DMS79 treated with DMSO at 0.1 percent for 48 hours (cell line): ENCODE data around the gene UST.

ENCODE experiments used
- DNase-seq: peaks from one replicate; lab custom pipeline; 2025; lab: John Stamatoyannopoulos, UW

The UST gene

GRCh38 chr6:148803979-148804378, 57.1 kb downstream of the UST start:
- no peak for DNase-seq

DNA sequence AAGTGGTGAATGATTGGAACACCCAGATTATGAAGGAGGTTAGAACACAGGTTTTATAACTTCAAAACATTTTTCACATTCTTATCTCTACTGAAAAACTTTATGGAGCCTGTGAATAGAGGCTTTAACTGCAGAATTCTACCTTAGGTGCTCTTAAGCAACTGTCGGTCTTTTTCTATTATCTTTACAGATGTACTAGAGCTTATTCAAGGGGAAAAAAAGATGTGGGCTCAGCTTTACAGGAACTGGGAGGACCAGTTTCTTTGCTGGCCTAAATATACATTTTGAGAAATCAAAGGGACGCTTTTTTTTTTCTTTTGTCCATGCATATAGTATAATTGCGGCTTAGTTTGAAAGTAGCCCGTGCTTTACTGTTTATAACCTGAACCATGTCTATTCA, 58.9 kb downstream of the UST start:
- DNase-seq: no peak

GRCh38 chr6:148807784-148808183, 61.0 kb downstream of the UST start:
- no peak for DNase-seq

DNA sequence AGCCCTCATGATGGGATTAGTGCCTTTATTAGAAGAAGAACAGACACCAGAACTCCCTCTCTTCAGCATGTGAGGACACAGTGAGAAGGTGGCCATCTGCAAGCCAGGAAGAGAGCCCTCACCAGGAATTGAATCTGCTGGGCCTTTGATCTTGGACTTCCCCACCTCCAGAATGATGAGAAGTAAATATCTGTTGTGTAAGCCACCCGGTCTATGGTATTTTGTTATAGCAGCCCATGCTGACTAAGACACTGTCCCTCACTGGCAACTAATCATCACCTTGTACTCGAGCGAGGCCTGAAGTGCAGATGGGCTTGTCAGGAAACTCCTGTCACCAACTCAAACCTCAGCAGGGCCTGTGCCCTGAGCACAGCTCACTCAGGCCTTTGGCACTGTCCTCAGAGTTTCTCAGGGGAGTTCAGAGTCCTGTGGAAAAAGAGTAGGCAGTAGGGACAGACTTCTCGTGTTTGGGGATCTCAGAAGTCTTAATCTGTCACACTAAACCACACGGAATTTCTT, 62.0 kb downstream of the UST start:
- no peak for DNase-seq

GRCh38 chr6:148811459-148811858, 64.6 kb downstream of the UST start:
- DNase-seq: no peak

- no peak for DNase-seq
These were observed 67.4 kb downstream of the UST start for GRCh38 chr6:148814082-148814790.

- no peak for DNase-seq
These were observed 68.0 kb downstream of the UST start for GRCh38 chr6:148814869-148815268.

DNA sequence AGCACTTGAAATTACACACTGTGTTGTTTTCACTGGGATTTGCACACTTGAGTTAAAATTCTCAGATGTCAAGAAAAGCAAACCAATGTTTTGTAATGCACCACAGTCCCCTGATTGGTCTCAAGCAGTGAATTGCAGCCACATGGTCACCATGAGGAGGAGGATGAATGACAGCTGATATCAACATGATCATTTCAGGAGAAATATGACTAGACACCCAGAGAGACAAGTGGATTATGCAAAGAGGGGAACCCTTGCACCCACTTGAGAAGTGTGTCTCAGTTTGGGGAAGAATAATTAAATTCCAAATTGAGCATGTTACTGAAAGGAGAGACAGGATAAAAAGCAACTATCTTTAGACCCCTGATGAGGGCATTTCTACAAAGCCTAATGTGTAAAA, 69.3 kb downstream of the UST start:
- DNase-seq: no peak

DNA sequence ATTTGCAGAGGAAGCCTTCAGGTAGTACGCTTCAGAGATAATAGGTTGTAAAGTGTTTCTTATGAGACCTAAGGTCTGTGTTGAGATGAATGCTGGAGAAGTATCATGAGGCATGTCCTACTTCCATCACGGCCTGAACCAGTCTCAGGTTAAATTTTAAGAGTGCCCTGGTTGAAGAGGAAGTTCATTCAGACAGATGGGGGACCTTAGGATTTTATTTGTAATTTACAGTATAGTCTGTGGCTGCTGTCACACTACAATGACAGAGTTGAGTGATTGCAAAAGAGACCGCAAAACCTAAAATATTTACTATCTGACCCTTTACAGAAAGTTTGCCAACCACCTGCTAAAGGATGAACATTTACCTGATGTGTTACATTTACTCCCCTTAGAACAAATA, 70.9 kb downstream of the UST start:
- DNase-seq: peak; percentile 83

GRCh38 chr6:148818939-148819575, 72.2 kb downstream of the UST start:
- DNase-seq: no peak

DNA sequence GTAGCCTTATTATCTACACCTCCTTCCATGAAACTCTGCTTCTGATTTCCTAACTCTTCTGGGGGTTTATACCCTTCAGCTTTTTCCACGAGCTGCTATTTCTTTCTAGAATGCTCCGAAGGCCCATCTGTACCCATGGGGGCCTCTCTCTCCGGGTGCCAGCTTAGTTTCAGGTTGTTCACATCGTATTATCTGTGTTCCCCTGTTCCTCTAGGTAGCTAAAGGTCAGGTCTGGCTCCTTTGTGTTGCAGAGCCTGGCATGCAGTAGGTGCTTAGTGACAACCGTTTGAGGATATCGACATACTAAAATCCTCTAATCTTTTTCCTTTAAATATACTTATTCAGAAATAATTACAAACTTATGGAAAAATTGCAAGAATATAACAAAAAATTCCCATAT, 73.0 kb downstream of the UST start:
- no peak for DNase-seq

GRCh38 chr6:148822819-148823218, 76.0 kb downstream of the UST start:
- no peak for DNase-seq

DNA sequence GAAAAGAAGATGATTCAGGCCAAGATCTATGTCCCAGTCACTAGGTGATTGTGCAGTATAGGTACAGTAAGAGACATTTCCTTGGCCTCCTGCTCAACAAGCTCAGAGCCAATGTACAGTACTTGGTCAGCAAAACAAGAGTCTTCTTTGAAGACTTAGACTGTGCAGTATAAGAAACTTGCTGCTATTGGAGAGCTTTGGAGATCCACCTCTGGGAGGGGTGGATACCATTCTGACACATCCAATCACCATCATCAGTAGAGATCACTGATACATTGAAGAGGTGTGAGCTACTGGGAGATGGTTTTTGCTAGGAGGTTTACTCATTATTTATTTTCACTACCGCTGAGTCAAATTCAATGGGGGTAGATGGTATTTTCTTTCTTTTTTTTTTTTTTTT, 77.5 kb downstream of the UST start:
- DNase-seq: no peak

DNA sequence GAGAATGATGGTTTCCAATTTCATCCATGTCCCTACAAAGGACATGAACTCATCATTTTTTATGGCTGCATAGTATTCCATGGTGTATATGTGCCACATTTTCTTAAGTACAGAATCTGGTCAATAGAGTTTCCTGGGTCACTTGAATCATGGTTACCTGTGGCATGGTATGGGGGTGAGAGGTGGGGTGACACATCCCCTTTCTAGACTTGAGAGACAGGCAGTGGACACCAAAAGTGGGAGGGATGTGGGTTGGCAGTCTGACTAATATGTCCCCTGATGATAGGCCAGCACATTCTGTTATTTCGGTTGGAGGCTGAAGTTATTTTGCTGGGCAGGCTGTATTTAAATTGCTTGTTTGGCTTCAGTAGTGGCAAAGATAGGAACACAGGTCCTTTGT, 78.1 kb downstream of the UST start:
- DNase-seq: no peak

DNA sequence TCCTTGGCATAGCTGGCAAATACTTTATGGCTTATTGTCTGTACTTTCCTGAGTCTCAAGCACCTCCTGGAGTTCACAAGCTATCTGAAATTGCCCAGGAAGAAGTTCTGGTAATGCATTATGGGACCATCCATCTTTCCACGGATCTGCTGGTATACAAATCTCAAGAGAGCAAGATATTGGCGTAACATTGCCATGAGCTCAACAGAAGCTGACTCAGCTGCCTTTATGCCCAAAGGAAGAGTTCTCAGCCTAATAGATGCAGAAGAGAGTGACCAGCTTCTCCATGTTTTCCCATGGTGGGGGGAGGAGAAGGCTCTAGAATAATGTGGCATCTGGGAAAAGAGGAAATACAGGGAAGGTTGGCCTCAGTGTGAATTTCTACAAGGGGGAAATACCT, 78.7 kb downstream of the UST start:
- no peak for DNase-seq

GRCh38 chr6:148827416-148828045, 80.7 kb downstream of the UST start:
- DNase-seq: no peak

GRCh38 chr6:148828047-148828446, 81.2 kb downstream of the UST start:
- no peak for DNase-seq

GRCh38 chr6:148829415-148830101, 82.7 kb downstream of the UST start:
- no peak for DNase-seq

DNA sequence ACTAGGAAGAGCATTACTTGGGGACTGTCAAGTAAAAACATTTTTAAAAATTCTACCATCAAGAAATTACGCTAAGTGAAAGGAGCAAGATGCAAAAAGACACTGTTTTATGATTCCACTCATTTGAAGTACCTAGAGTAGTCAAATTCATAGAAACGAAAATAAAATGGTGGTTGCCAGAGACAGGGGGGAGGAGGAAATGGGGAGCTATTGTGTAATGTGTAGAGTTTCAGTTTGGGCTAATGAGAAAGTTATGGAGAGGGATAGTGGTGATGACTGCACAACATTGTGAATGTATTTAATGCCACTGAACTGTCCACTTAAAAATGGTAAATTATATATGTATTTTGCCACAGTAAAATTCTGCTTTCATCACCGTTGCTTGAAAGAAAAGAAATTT, 83.8 kb downstream of the UST start:
- DNase-seq: no peak

- DNase-seq: no peak
These were observed 84.2 kb downstream of the UST start for GRCh38 chr6:148831064-148831463.

DNA sequence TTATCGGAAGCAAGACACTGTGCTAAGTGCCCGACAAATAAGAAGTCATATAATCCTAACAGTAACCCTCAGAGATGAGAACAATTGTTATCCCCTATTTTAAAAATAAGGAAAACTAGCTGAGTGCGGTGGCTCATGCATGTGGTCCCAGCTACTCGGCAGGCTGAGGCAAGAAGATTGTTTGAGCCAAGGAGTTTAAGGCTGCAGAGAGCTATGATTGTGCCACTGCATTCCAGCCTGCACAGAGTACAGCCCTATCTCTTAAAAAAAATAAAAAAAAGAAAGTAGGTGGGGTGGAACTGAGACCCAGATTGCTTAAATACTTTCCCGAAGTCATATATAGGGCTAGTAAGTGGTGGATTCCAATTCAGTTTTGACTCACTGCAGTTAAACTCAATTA, 84.7 kb downstream of the UST start:
- DNase-seq: no peak

GRCh38 chr6:148835920-148836441, 89.2 kb downstream of the UST start:
- DNase-seq: no peak
